Activated CD4-positive, alpha-beta T cell treated with anti-CD3 and anti-CD28 coated beads, Interleukin-2, amount 50 U/mL, for 48 hours (primary cell): ENCODE results near the gene SERHL2.
"Not testable (repeated sequence)": the region's sequence is repeated elsewhere in the genome, so short reads cannot be mapped to it uniquely, and the experiment has no call there.

ENCODE experiments used
- DNase-seq, 2 experiments: peaks; one replicate each; pipeline ENCODE4 v3.0.0-alpha.2; 2020

Gene SERHL2

GRCh38 chr22:42577141-42577540, 23.4 kb downstream of the SERHL2 start:
- DNase-seq = not testable (repeated sequence)

- no peak for DNase-seq
Observed at GRCh38 chr22:42577623-42578240, 24.0 kb downstream of the SERHL2 start.

GRCh38 chr22:42580040-42580439, 26.3 kb downstream of the SERHL2 start:
- DNase-seq = not testable (repeated sequence)

GRCh38 chr22:42581194-42581761, 27.5 kb downstream of the SERHL2 start:
- not testable (repeated sequence) for DNase-seq

- DNase-seq = peak; percentile 87 to 89
Observed at GRCh38 chr22:42581762-42582716, 28.3 kb downstream of the SERHL2 start.

GRCh38 chr22:42582987-42583386, 29.2 kb downstream of the SERHL2 start:
- no peak for DNase-seq

GRCh38 chr22:42584364-42584940, 30.7 kb downstream of the SERHL2 start:
- no peak for DNase-seq

- no peak for DNase-seq
Observed at GRCh38 chr22:42585096-42585495, 31.3 kb downstream of the SERHL2 start.

GRCh38 chr22:42586381-42586780, 32.6 kb downstream of the SERHL2 start:
- DNase-seq = no peak

GRCh38 chr22:42587588-42588175, 33.9 kb downstream of the SERHL2 start:
- DNase-seq = no peak

GRCh38 chr22:42591987-42592386, 38.2 kb downstream of the SERHL2 start:
- DNase-seq = no peak

GRCh38 chr22:42595434-42595833, 41.7 kb downstream of the SERHL2 start:
- DNase-seq = no peak

- no peak for DNase-seq
Observed at GRCh38 chr22:42596336-42596735, 42.6 kb downstream of the SERHL2 start.

- DNase-seq = no peak
Observed at GRCh38 chr22:42596863-42597530, 43.2 kb downstream of the SERHL2 start.

GRCh38 chr22:42601879-42602465, 48.2 kb downstream of the SERHL2 start:
- no peak for DNase-seq

- no peak for DNase-seq
Observed at GRCh38 chr22:42602470-42602869, 48.7 kb downstream of the SERHL2 start.

GRCh38 chr22:42603427-42603826, 49.7 kb downstream of the SERHL2 start:
- no peak for DNase-seq

GRCh38 chr22:42604403-42604802, 50.6 kb downstream of the SERHL2 start:
- no peak for DNase-seq

- DNase-seq = not testable (repeated sequence)
Observed at GRCh38 chr22:42607641-42608040, 53.9 kb downstream of the SERHL2 start.

- DNase-seq = no peak
Observed at GRCh38 chr22:42608136-42608822, 54.5 kb downstream of the SERHL2 start.

GRCh38 chr22:42608823-42609361, 55.1 kb downstream of the SERHL2 start:
- DNase-seq = no peak
